Neural progenitor cell (in vitro differentiated cells): ENCODE data around the gene WNT6. TPM values are rescaled to one million over a fixed set of nuclear protein-coding genes. Genes with fewer than 3 reads are reported as not detected.

Experiments used
- DNase-seq: peaks from one replicate; pipeline ENCODE4 v3.0.0-alpha.2; 2016; ENCODE audit warnings: low spot score
- H2AFZ ChIP-seq: fragments of 200-600 bp; sonication (generic); replicated peaks from 2 replicates; pipeline ENCODE4 v1.6.1; 2016; ENCODE audit warnings: antibody characterized with exemption
- H3F3A ChIP-seq: fragments of 200-600 bp; sonication (generic); 2 replicates; pipeline ENCODE4 v1.6.1; 2016; ENCODE audit warnings: antibody characterized with exemption, low read depth
- H3K27ac ChIP-seq: fragments of 200-600 bp; sonication (generic); 2 replicates; pipeline ENCODE4 v1.5.1; 2016; ENCODE audit warnings: mild to moderate bottlenecking
- H3K27me3 ChIP-seq: fragments of 200-600 bp; sonication (generic); 2 replicates; pipeline ENCODE4 v1.6.1; 2016; ENCODE audit warnings: mild to moderate bottlenecking, moderate library complexity
- H3K36me3 ChIP-seq: fragments of 200-600 bp; sonication (generic); 2 replicates; pipeline ENCODE4 v1.5.1; 2016
- H3K4me1 ChIP-seq: fragments of 200-600 bp; sonication (generic); 2 replicates; pipeline ENCODE4 v1.6.1; 2016; ENCODE audit warnings: mixed run types
- H3K4me2 ChIP-seq: fragments of 200-600 bp; sonication (generic); 2 replicates; pipeline ENCODE4 v1.6.1; 2016
- H3K4me3 ChIP-seq: fragments of 200-600 bp; sonication (generic); 2 replicates; pipeline ENCODE4 v1.5.1; 2016
- H3K79me2 ChIP-seq: fragments of 200-600 bp; sonication (generic); 2 replicates; pipeline ENCODE4 v1.6.1; 2016; ENCODE audit warnings: low read depth
- H3K9ac ChIP-seq: fragments of 200-600 bp; sonication (generic); 2 replicates; pipeline ENCODE4 v1.6.1; 2016
- H3K9me3 ChIP-seq: fragments of 200-600 bp; sonication (generic); 2 replicates; pipeline ENCODE4 v1.5.1; 2016; ENCODE audit warnings: low read depth
- H4K20me1 ChIP-seq: fragments of 200-600 bp; sonication (generic); 2 replicates; pipeline ENCODE4 v1.6.1; 2016; ENCODE audit warnings: low read depth
- H3K27ac Mint-ChIP-seq: 3 replicates; pipeline ENCODE4 v1.8.0; 2021; ENCODE audit warnings: mixed read lengths
- H3K27me3 Mint-ChIP-seq: 2 replicates; pipeline ENCODE4 v1.8.0; 2022; ENCODE audit warnings: low read depth, mild to moderate bottlenecking, inconsistent platforms, moderate library complexity, mixed read lengths; ENCODE audit not compliant: insufficient read depth
- H3K36me3 Mint-ChIP-seq: 3 replicates; pipeline ENCODE4 v1.8.0; 2021; ENCODE audit warnings: mixed read lengths
- H3K4me1 Mint-ChIP-seq: 3 replicates; pipeline ENCODE4 v1.8.0; 2021; ENCODE audit warnings: mixed read lengths
- H3K4me3 Mint-ChIP-seq: 3 replicates; pipeline ENCODE4 v1.8.0; 2021; ENCODE audit warnings: mild to moderate bottlenecking, moderate library complexity, mixed read lengths
- H3K9me3 Mint-ChIP-seq: 3 replicates; pipeline ENCODE4 v1.8.0; 2020; ENCODE audit warnings: mixed read lengths
- CTCF ChIP-seq: fragments of 200-600 bp; sonication (generic); IDR thresholded peaks from 2 replicates; pipeline ENCODE4 v1.5.1; 2017; ENCODE audit warnings: antibody characterized with exemption, mild to moderate bottlenecking
- EZH2 ChIP-seq: fragments of 200-600 bp; sonication (generic); IDR thresholded peaks from 2 replicates; pipeline ENCODE4 v1.6.1; 2017; ENCODE audit warnings: antibody characterized with exemption, mild to moderate bottlenecking, moderate library complexity
- EZH2phosphoT487 ChIP-seq: fragments of 200-600 bp; sonication (generic); IDR thresholded peaks from 2 replicates; pipeline ENCODE4 v1.6.1; 2017; ENCODE audit warnings: antibody characterized with exemption
- total RNA-seq: library from RNA; depleted of rRNA; stranded (reverse); fragments of >200 nt; gene quantifications from 2 replicates; pipeline ENCODE4 v1.2.3, GENCODE V29; 2015; ENCODE audit warnings: low replicate concordance

WNT6 gene
- total RNA-seq, 1 donor from 2014 or later = not detected

- peaks cover 32% of the 10 kb centered on the region for H3K4me1 ChIP-seq
- no peak for DNase-seq
- H3K4me3 ChIP-seq = peak within 1 kb of the TSS; percentile 29
- H3K4me3 Mint-ChIP-seq = peak within 1 kb of the TSS; percentile 71
- peaks cover 4% of the 10 kb centered on the region for H3K9me3 Mint-ChIP-seq
- H3K27me3 ChIP-seq = peaks cover 100% of the 10 kb centered on the region
- H4K20me1 ChIP-seq = peaks cover 63% of the 10 kb centered on the region
- H3F3A ChIP-seq = peaks cover 19% of the 10 kb centered on the region
- no peaks in the 10 kb centered on the region for H3K9me3 ChIP-seq
- peaks cover 25% of the 10 kb centered on the region for H3K4me1 Mint-ChIP-seq
- H3K27ac Mint-ChIP-seq = no peak within 1 kb of the TSS
- no peaks in the 10 kb centered on the region for H3K36me3 ChIP-seq
- TF ChIP-seq CTCF = no peak
- TF ChIP-seq EZH2 = peak; percentile 99
- peak; percentile 96 for TF ChIP-seq EZH2phosphoT487
- no peak within 1 kb of the TSS for H2AFZ ChIP-seq
- no peaks in the 10 kb centered on the region for H3K36me3 Mint-ChIP-seq
- H3K27me3 Mint-ChIP-seq = peaks cover 76% of the 10 kb centered on the region
- H3K79me2 ChIP-seq = no peaks in the 10 kb centered on the region
- H3K4me2 ChIP-seq = peak within 1 kb of the TSS; percentile 69
- no peak within 1 kb of the TSS for H3K9ac ChIP-seq
- no peak within 1 kb of the TSS for H3K27ac ChIP-seq
Observed at GRCh38 chr2:218880102-218880858, 20.7 kb downstream of the WNT6 start, which contains the start of gene WNT10A. Gene WNT10A, plus strand, starts transcription at chr2:218880852. Its CDS starts 144 bp downstream, at chr2:218880996.

GRCh38 chr2:218880859-218881594, 21.4 kb downstream of the WNT6 start:
- peaks cover 32% of the 10 kb centered on the region for H3K4me1 ChIP-seq
- no peak overlapping the region for H2AFZ ChIP-seq
- H3F3A ChIP-seq = peaks cover 19% of the 10 kb centered on the region
- Mint-ChIP-seq H3K4me1 (peaks cover 27% of the 10 kb centered on the region), H3K36me3 (no peaks in the 10 kb centered on the region), H3K27ac (no peak overlapping the region), H3K9me3 (peaks cover 4% of the 10 kb centered on the region), H3K4me3 (peak overlapping the region; percentile 71), H3K27me3 (peaks cover 77% of the 10 kb centered on the region)
- peak overlapping the region; percentile 69 for H3K4me2 ChIP-seq
- H3K9me3 ChIP-seq = no peaks in the 10 kb centered on the region
- H3K27me3 ChIP-seq = peaks cover 100% of the 10 kb centered on the region
- TF ChIP-seq CTCF (no peak), EZH2 (peak; percentile 92), EZH2phosphoT487 (peak; percentile 91)
- DNase-seq = no peak
- H4K20me1 ChIP-seq = peaks cover 62% of the 10 kb centered on the region
- H3K4me3 ChIP-seq = peak overlapping the region; percentile 29
- no peaks in the 10 kb centered on the region for H3K36me3 ChIP-seq
- no peak overlapping the region for H3K9ac ChIP-seq
- H3K27ac ChIP-seq = no peak overlapping the region
- H3K79me2 ChIP-seq = no peaks in the 10 kb centered on the region

- H3K9me3 ChIP-seq = no peaks in the 10 kb centered on the region
- H3K27ac ChIP-seq = no peak overlapping the region
- TF ChIP-seq EZH2phosphoT487 (no peak), CTCF (no peak), EZH2 (no peak)
- H3K9me3 Mint-ChIP-seq = peaks cover 4% of the 10 kb centered on the region
- H3K9ac ChIP-seq = no peak overlapping the region
- peaks cover 55% of the 10 kb centered on the region for H4K20me1 ChIP-seq
- H3K4me1 Mint-ChIP-seq = peaks cover 31% of the 10 kb centered on the region
- H3K4me1 ChIP-seq = peaks cover 32% of the 10 kb centered on the region
- H3K27me3 ChIP-seq = peaks cover 100% of the 10 kb centered on the region
- no peak overlapping the region for H3K27ac Mint-ChIP-seq
- peak overlapping the region; percentile 60 for H3K4me3 Mint-ChIP-seq
- no peak for DNase-seq
- H3K4me2 ChIP-seq = no peak overlapping the region
- no peaks in the 10 kb centered on the region for H3K79me2 ChIP-seq
- no peak overlapping the region for H3K4me3 ChIP-seq
- H3F3A ChIP-seq = peaks cover 19% of the 10 kb centered on the region
- H3K36me3 Mint-ChIP-seq = no peaks in the 10 kb centered on the region
- H2AFZ ChIP-seq = no peak overlapping the region
- peaks cover 74% of the 10 kb centered on the region for H3K27me3 Mint-ChIP-seq
- no peaks in the 10 kb centered on the region for H3K36me3 ChIP-seq
Observed at GRCh38 chr2:218881744-218882460, 22.3 kb downstream of the WNT6 start.
